ENCODE measurements around the gene FAM13A.

- TF ChIP-seq ZNF384 (IDR thresholded peaks at IDR 0.05): no peak
- TF ChIP-seq ARNT (IDR thresholded peaks at IDR 0.05): no peak
- TF ChIP-seq FOXM1 (IDR thresholded peaks at IDR 0.05; ENCODE audit: borderline replicate concordance): no peak
- no peak for TF ChIP-seq SP1 (IDR thresholded peaks at IDR 0.05)
- TF ChIP-seq SUZ12 (IDR thresholded peaks at IDR 0.05): no peak
- TF ChIP-seq BHLHE40 (IDR thresholded peaks at IDR 0.05; ENCODE audit: borderline replicate concordance): no peak
- TF ChIP-seq, protein P1, sequence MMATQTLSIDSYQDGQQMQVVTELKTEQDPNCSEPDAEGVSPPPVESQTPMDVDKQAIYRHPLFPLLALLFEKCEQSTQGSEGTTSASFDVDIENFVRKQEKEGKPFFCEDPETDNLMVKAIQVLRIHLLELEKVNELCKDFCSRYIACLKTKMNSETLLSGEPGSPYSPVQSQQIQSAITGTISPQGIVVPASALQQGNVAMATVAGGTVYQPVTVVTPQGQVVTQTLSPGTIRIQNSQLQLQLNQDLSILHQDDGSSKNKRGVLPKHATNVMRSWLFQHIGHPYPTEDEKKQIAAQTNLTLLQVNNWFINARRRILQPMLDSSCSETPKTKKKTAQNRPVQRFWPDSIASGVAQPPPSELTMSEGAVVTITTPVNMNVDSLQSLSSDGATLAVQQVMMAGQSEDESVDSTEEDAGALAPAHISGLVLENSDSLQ (IDR thresholded peaks at IDR 0.05): no peak
- no peak for TF ChIP-seq ELF4 (IDR thresholded peaks at IDR 0.05)
- TF ChIP-seq TARDBP (IDR thresholded peaks at IDR 0.05): no peak
- no peak for TF ChIP-seq FOXK2 (IDR thresholded peaks at IDR 0.05)
- TF ChIP-seq HDGF (IDR thresholded peaks at IDR 0.05; ENCODE audit: borderline replicate concordance): no peak
- TF ChIP-seq CTBP1 (IDR thresholded peaks at IDR 0.05; ENCODE audit: borderline replicate concordance): no peak
- TF ChIP-seq FOXA1 (IDR thresholded peaks at IDR 0.05): no peak
Observed at GRCh38 chr4:88957570-88957969, 99.4 kb downstream of the FAM13A start.

All from HEK293T (cell line).